NB4 (cell line): ENCODE data around the gene HTT.
A peak's percentile ranks its signal among the peaks of the same experiment; 100 is the strongest.

Experiments used
- DNase-seq: peaks from one replicate; pipeline ENCODE4 v3.0.0; 2010; ENCODE audit warnings: low read depth
- H3K4me3 ChIP-seq: one replicate; pipeline ENCODE4 v1.5.1; 2011; ENCODE audit warnings: mild to moderate bottlenecking, low read depth, low read length, moderate library complexity
- CTCF ChIP-seq: IDR thresholded peaks from one replicate; pipeline ENCODE4 v1.5.1; 2012; ENCODE audit warnings: low read depth, low read length
- MAX ChIP-seq: IDR thresholded peaks from 2 replicates; pipeline ENCODE4 v1.6.1; 2011; ENCODE audit warnings: low read depth, low read length
- MYC ChIP-seq: IDR thresholded peaks from 2 replicates; pipeline ENCODE4 v1.6.1; 2011; ENCODE audit warnings: low read depth, low read length
- POLR2A ChIP-seq: IDR thresholded peaks from 2 replicates; pipeline ENCODE4 v1.6.1; 2011; ENCODE audit warnings: mild to moderate bottlenecking; ENCODE audit not compliant: insufficient read length; ENCODE audit errors: extremely low read depth

HTT gene

DNA sequence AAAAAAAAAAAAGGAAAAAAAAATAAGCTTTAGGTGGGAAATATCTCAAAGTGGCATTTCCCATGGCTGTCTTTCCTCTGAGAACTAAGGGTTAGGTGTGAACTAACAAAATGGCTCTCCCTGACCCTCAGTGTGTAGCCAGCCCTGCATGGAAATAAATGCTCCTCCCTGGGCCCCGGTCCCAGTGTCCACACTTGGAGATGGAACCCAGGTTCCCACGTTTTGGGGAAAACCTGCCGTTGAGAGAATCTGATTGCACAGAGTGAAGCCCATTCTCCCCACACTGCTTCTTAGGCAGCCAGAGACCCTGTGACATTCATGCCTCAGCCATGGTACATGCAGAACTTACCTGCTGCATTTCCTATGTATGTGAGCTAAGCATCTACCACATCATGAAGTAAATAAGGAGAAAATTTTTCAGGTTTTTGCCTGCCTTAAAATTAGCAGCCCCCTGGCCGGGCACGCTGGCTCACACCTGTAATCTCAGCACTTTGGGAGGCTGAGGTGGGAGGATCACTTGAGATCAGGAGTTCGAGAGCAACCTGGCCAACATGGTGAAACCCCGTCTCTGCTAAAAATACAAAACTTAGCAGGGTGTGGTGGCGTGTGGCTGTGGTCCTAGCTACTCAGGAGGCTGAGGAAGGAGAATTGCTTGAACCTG, 34.6 kb upstream of the HTT start:
- no peak for DNase-seq
- TF ChIP-seq CTCF (no peak), MYC (no peak), MAX (no peak)
- no peak overlapping the region for H3K4me3 ChIP-seq

- TF ChIP-seq MYC (no peak), MAX (no peak), POLR2A (no peak), CTCF (no peak)
- DNase-seq = no peak
- H3K4me3 ChIP-seq = no peak overlapping the region
Measured at GRCh38 chr4:3040452-3041191, 33.9 kb upstream of the HTT start.

DNA sequence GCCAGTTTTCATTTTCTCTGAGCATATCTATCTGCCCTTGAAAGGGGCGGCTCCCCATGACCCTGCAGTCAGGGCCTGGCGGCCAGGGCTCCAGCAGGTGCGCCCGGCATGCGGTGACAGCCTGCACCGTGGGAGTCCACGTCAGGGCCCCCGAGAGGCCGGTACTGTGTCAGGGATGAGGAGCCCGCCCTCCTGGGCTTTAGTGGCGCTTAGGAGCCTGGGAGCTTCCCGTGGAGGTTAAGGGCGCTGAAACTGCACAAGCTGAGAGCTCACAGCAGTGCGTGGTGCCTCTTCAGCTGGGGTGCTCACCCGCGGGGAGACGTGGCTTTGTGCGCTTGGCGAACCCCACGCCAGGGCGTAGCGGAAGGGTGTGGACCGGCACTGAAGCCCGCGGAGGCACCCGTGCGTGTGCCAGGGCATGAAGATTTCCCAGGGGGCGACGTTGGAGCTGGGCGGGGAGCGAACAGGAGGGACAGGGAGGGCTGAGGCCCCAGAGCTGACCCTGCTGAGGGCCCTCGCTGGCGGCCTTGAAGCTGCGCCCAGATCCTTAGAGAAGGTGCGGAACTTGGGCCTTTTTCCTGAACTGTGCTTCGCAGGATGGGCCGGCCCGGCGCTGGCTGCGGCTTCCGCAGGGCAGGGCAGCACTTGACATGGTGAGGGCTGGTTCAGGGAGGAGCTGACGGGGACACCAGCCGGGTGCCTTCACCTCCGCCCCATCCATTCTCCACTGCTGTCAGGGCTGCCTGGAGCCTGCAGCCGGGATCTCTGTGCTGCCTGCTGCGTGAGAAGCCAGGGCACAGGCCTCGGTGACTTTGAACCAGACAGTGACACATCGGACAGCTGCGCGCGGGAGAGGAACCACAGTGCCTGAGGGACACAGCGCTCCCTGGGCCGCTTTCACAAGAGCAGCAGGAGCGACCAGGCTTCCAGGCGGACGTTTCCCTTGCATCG, 33.0 kb upstream of the HTT start:
- DNase-seq = peak; percentile 91
- peak overlapping the region; percentile 47 for H3K4me3 ChIP-seq

DNA sequence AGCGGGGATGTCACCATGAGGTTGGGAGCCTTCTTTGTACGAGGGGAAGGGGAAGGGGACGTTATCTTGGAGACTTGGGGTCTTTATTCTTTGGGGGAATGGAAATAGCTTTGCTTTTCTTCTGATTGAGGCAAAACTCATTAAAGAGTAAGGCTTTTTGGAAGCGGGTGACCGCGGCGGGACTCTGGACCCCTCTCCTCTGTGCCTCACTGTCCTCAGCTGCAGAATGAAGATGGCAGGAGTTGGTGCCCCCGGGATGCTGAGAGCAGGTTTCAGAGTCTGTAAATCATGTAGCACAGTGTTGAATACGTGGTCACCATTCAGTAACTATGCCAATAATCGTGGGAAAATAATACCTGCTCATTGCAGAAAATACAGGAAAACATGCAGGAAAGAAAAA, 32.3 kb upstream of the HTT start:
- H3K4me3 ChIP-seq = peak overlapping the region; percentile 47
- no peak for DNase-seq
- TF ChIP-seq MYC = no peak

More for the DNA sequence above, 33.0 kb upstream of the HTT start:
- TF ChIP-seq CTCF (no peak), MAX (no peak), MYC (no peak), POLR2A (no peak)

GRCh38 chr4:3043282-3044020, 31.0 kb upstream of the HTT start:
- no peak overlapping the region for H3K4me3 ChIP-seq
- TF ChIP-seq MAX (no peak), CTCF (no peak), MYC (no peak), POLR2A (no peak)
- no peak for DNase-seq
